Naive B cell (primary cell): ENCODE measurements around the gene GDPGP1. TPM values are rescaled to one million over a fixed set of nuclear protein-coding genes. Genes with fewer than 3 reads are reported as not detected.
"Not testable (repeated sequence)": the region's sequence is repeated elsewhere in the genome, so short reads cannot be mapped to it uniquely, and the experiment has no call there.

Experiments used
- ATAC-seq, 2 donors: fragments of 150-1000 bp; cut with Tn5 transposase; 2 replicates each; pipeline ENCODE4 v1.10.0; 2021; ENCODE audit warnings: low read depth in 2 of 2, mild to moderate bottlenecking in 2 of 2, moderate library complexity in 2 of 2
- DNase-seq: peaks from one replicate; pipeline ENCODE4 v3.0.0; 2022
- H3K27ac Mint-ChIP-seq, 6 donors: one replicate each; pipeline ENCODE4 v1.8.0; 2020 to 2022; ENCODE audit warnings: mild to moderate bottlenecking in 6 of 6, mixed read lengths in 6 of 6, moderate library complexity in 5 of 6, inconsistent platforms in 2 of 6
- H3K27me3 Mint-ChIP-seq, 3 donors: one replicate each; pipeline ENCODE4 v1.8.0; 2021 to 2022; ENCODE audit warnings: mixed read lengths in 3 of 3, mild to moderate bottlenecking in 1 of 3
- H3K36me3 Mint-ChIP-seq, 2 donors: one replicate each; pipeline ENCODE4 v1.8.0; 2020 to 2022; ENCODE audit warnings: mixed read lengths in 2 of 2, inconsistent platforms in 1 of 2, mild to moderate bottlenecking in 1 of 2
- H3K4me1 Mint-ChIP-seq, 3 donors: one replicate each; pipeline ENCODE4 v1.8.0; 2020 to 2022; ENCODE audit warnings: mixed read lengths in 3 of 3, inconsistent platforms in 1 of 3, mild to moderate bottlenecking in 1 of 3, moderate library complexity in 1 of 3
- H3K4me3 Mint-ChIP-seq, 8 donors: one replicate each; pipeline ENCODE4 v1.8.0; 2020 to 2022; ENCODE audit warnings: mild to moderate bottlenecking in 8 of 8, mixed read lengths in 8 of 8, moderate library complexity in 8 of 8, inconsistent platforms in 2 of 8
- H3K9me3 Mint-ChIP-seq, 7 donors: one replicate each; pipeline ENCODE4 v1.8.0; 2020 to 2022; ENCODE audit warnings: mixed read lengths in 7 of 7, mild to moderate bottlenecking in 5 of 7, inconsistent platforms in 2 of 7, moderate library complexity in 1 of 7
- polyA plus RNA-seq, 6 donors: library from polyadenylated mRNA; unstranded; fragments of 300-500 nt; fragmentation: Illumina TruSeq; gene quantifications; one replicate each; pipeline ENCODE4 v1.2.3, GENCODE V29; 2021; ENCODE audit warnings: low read depth in 6 of 6

Gene GDPGP1
- polyA plus RNA-seq, 6 donors from 2014 or later = 0.70 to 2.1 (median 1.3) TPM

GRCh38 chr15:90291679-90292356 lies 57.8 kb downstream of the GDPGP1 start:
- Mint-ChIP-seq H3K4me3 (no peak overlapping the region), H3K27me3 (peaks cover 0 to 14% (median 0%) of the 10 kb centered on the region in 3 donors), H3K9me3 (no peaks in the 10 kb centered on the region), H3K27ac (no peak overlapping the region), H3K4me1 (peaks cover 5 to 11% (median 8%) of the 10 kb centered on the region in 3 donors), H3K36me3 (no peaks in the 10 kb centered on the region)
- no peak for ATAC-seq
- DNase-seq = no peak

- H3K4me1 Mint-ChIP-seq = peaks cover 5 to 11% (median 8%) of the 10 kb centered on the region in 3 donors
- ATAC-seq (peak in 1 of 2 donors; percentile 35), DNase-seq (peak; percentile 57)
- peaks cover 0 to 14% (median 0%) of the 10 kb centered on the region in 3 donors for H3K27me3 Mint-ChIP-seq
- H3K9me3 Mint-ChIP-seq, H3K27ac Mint-ChIP-seq, H3K36me3 Mint-ChIP-seq: not testable (repeated sequence)
- H3K4me3 Mint-ChIP-seq = peak overlapping the region in 3 of 8 donors; percentile 32 to 37 (median 33)
Observed at GRCh38 chr15:90293040-90293810, 59.2 kb downstream of the GDPGP1 start.

- H3K4me1 Mint-ChIP-seq = peaks cover 5 to 11% (median 8%) of the 10 kb centered on the region in 3 donors
- no peaks in the 10 kb centered on the region for H3K36me3 Mint-ChIP-seq
- ATAC-seq (no peak), DNase-seq (no peak)
- no peaks in the 10 kb centered on the region for H3K9me3 Mint-ChIP-seq
- H3K4me3 Mint-ChIP-seq = no peak overlapping the region
- H3K27ac Mint-ChIP-seq = peak overlapping the region in 2 of 6 donors; percentile 21 to 42
- peaks cover 0 to 14% (median 0%) of the 10 kb centered on the region in 3 donors for H3K27me3 Mint-ChIP-seq
Observed at GRCh38 chr15:90294159-90294558, 60.1 kb downstream of the GDPGP1 start.

- H3K27ac Mint-ChIP-seq = peak overlapping the region in 3 of 6 donors; percentile 11 to 42 (median 12)
- DNase-seq (no peak), ATAC-seq (no peak)
- no peaks in the 10 kb centered on the region for H3K36me3 Mint-ChIP-seq
- peaks cover 5 to 11% (median 8%) of the 10 kb centered on the region in 3 donors for H3K4me1 Mint-ChIP-seq
- no peak overlapping the region for H3K4me3 Mint-ChIP-seq
- peaks cover 0 to 14% (median 0%) of the 10 kb centered on the region in 3 donors for H3K27me3 Mint-ChIP-seq
- no peaks in the 10 kb centered on the region for H3K9me3 Mint-ChIP-seq
Observed at GRCh38 chr15:90294601-90295269, 60.7 kb downstream of the GDPGP1 start.

GRCh38 chr15:90295270-90295648 lies 61.2 kb downstream of the GDPGP1 start:
- peaks cover 5 to 11% (median 8%) of the 10 kb centered on the region in 3 donors for H3K4me1 Mint-ChIP-seq
- no peaks in the 10 kb centered on the region for H3K36me3 Mint-ChIP-seq
- no peak overlapping the region for H3K27ac Mint-ChIP-seq
- DNase-seq (no peak), ATAC-seq (no peak)
- H3K27me3 Mint-ChIP-seq = peaks cover 0 to 14% (median 0%) of the 10 kb centered on the region in 3 donors
- no peak overlapping the region for H3K4me3 Mint-ChIP-seq
- no peaks in the 10 kb centered on the region for H3K9me3 Mint-ChIP-seq

Other genes with a start within 250 kb of the GDPGP1 start
- gene ZNF710, start 232.9 kb upstream of the GDPGP1 start, polyA plus RNA-seq = 1 to 10 TPM in 5 of 6 donors, under 1 TPM in 1; 0.64 to 2.4 (median 2.0) TPM
- gene IDH2, start 131.7 kb upstream of the GDPGP1 start, polyA plus RNA-seq = 100 to 1,000 TPM in 1 of 6 donors, 10 to 100 TPM in 5; 59.0 to 105 (median 64.5) TPM
- gene SEMA4B, start 32.9 kb upstream of the GDPGP1 start, polyA plus RNA-seq = 100 to 1,000 TPM in 4 of 6 donors, 10 to 100 TPM in 2; 96.8 to 172 (median 103) TPM
- gene CIB1, start 268 bp upstream of the GDPGP1 start, polyA plus RNA-seq = 100 to 1,000 TPM; 204 to 259 (median 235) TPM
- gene TTLL13, start 15.3 kb downstream of the GDPGP1 start, polyA plus RNA-seq = 1 to 10 TPM in 1 of 6 donors, under 1 TPM in 3, not detected in 2; 0.11 to 1.4 (median 0.34) TPM
- gene NGRN, start 31.5 kb downstream of the GDPGP1 start, polyA plus RNA-seq = 10 to 100 TPM; 33.6 to 80.2 (median 54.1) TPM
- gene ZNF774, start 118.1 kb downstream of the GDPGP1 start, polyA plus RNA-seq = under 1 TPM in 3 of 6 donors, not detected in 3; 0.38 to 0.83 (median 0.40) TPM
- 100 to 1,000 TPM in 5 of 6 donors, 10 to 100 TPM in 1; 96.5 to 182 (median 158) TPM for gene IQGAP1, start 154.0 kb downstream of the GDPGP1 start, polyA plus RNA-seq